Left lung (tissue), 10 donors: ENCODE results near the gene KMT5B. TPM values are rescaled to one million over a fixed set of nuclear protein-coding genes. Genes with fewer than 3 reads are reported as not detected.

Source experiments
- ATAC-seq: fragments of 200-7000 bp; cut with Tn5 transposase; one replicate; pipeline ENCODE4 v1.9.1; 2020; ENCODE audit warnings: moderate library complexity
- DNase-seq, 4 donors: peaks; one replicate each; pipeline ENCODE4 v3.0.0-alpha.2; 2013 to 2020
- H3K27ac ChIP-seq, 2 donors: fragments of 200-600 bp; sonication (generic) in 1 of 2; one replicate each; pipeline versions ENCODE4 v1.5.0 to v1.8.0; 2020 to 2021
- H3K27me3 ChIP-seq, 2 donors: fragments of 200-600 bp; sonication (generic) in 1 of 2; one replicate each; pipeline versions ENCODE4 v1.5.0 to v1.8.0; 2020 to 2021
- H3K36me3 ChIP-seq, 2 donors: fragments of 200-600 bp; sonication (generic) in 1 of 2; one replicate each; pipeline versions ENCODE4 v1.5.0 to v1.8.0; 2020 to 2021
- H3K4me1 ChIP-seq, 2 donors: fragments of 200-600 bp; one replicate each; pipeline ENCODE4 v1.8.0; 2021
- H3K4me3 ChIP-seq, 2 donors: fragments of 200-600 bp; sonication (generic) in 1 of 2; one replicate each; pipeline versions ENCODE4 v1.5.0 to v1.8.0; 2020 to 2021; ENCODE audit warnings: mild to moderate bottlenecking in 1 of 2
- H3K9me3 ChIP-seq, 2 donors: fragments of 200-600 bp; sonication (generic) in 1 of 2; one replicate each; pipeline versions ENCODE4 v1.5.0 to v1.8.0; 2020 to 2021
- CTCF ChIP-seq, 2 donors: fragments of 200-600 bp; sonication (generic) in 1 of 2; IDR thresholded peaks; one replicate each; pipeline versions ENCODE4 v1.5.0 to v1.8.0; 2021; ENCODE audit warnings: antibody characterized with exemption in 2 of 2
- intact Hi-C, 2 donors: fragments of 100-400 bp; cut with DNase I; formaldehyde crosslinking; loops; one replicate each; pipeline versions ENCODE4 v1.11.2 to v1.14.2; 2022
- polyA plus RNA-seq, 6 donors: library from polyadenylated mRNA; unstranded; fragments of 120-200 nt; gene quantifications; one replicate each; pipeline ENCODE4 v1.2.1, GENCODE V29; 2013; ENCODE audit not compliant: insufficient read length in 6 of 6
- total RNA-seq, 2 donors: library from RNA; stranded (reverse); fragmentation: NEBNext Ultra II Directional; extraction: Animal tissue kit (Norgen Biotek cat#: 25700); gene quantifications; one replicate each; pipeline ENCODE4 v1.2.1, GENCODE V29; 2021
- donor health status: DM: no; HTN: yes; CAD: no.
- donor health status: DM: no; HTN: no; CAD: no.

KMT5B gene
- total and polyA plus RNA-seq, 8 donors: 36.0 to 91.7 (median 86.4) TPM

DNA sequence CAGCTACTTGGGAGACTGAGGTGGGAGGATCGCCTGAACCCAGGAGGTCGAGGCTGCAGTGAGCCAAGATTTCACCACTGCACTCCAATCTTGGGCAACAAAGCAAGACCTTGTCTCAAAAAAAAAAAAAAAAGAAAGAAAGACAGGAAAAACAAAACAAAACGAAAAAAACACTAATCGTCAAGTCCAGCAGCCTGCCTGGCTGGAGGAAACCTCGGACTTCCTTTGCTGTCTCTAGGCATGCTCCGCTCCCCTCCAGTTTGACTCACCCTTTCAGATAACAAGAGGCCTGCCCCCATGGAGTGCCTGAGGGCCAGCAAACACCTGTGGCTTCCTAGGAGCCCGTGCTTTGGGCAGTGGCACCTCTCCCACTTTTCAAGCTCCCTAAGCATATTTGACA, 63.1 kb downstream of the KMT5B start:
- Histone ChIP-seq H3K4me3 (no peak overlapping the region), H3K4me1 (peaks cover 21 to 34% of the 10 kb centered on the region in 2 donors), H3K36me3 (no peaks in the 10 kb centered on the region), H3K27me3 (no peaks in the 10 kb centered on the region), H3K9me3 (no peaks in the 10 kb centered on the region), H3K27ac (peak overlapping the region; percentile 39 to 50)
- peak in 2 of 4 donors; percentile 77 to 82 for DNase-seq
- TF ChIP-seq CTCF (IDR thresholded peaks at IDR 0.05): no peak
- intact Hi-C loops: no loop called here
- peak; percentile 77 for ATAC-seq

GRCh38 chr11:68149417-68149816, 63.7 kb downstream of the KMT5B start:
- H3K4me1 ChIP-seq: peaks cover 21 to 35% of the 10 kb centered on the region in 2 donors
- DNase-seq: no peak
- H3K4me3 ChIP-seq: no peak overlapping the region
- peak; percentile 54 for ATAC-seq
- intact Hi-C loops: no loop called here
- no peak for TF ChIP-seq CTCF (IDR thresholded peaks at IDR 0.05)
- no peaks in the 10 kb centered on the region for H3K36me3 ChIP-seq
- peak overlapping the region; percentile 39 to 50 for H3K27ac ChIP-seq
- no peaks in the 10 kb centered on the region for H3K27me3 ChIP-seq
- no peaks in the 10 kb centered on the region for H3K9me3 ChIP-seq

GRCh38 chr11:68148879-68149278, 64.2 kb downstream of the KMT5B start:
- no peak overlapping the region for H3K27ac ChIP-seq
- DNase-seq (no peak), ATAC-seq (no peak)
- intact Hi-C loops: no loop called here
- H3K27me3 ChIP-seq: no peaks in the 10 kb centered on the region
- H3K36me3 ChIP-seq: no peaks in the 10 kb centered on the region
- H3K4me1 ChIP-seq: peaks cover 21 to 35% of the 10 kb centered on the region in 2 donors
- no peaks in the 10 kb centered on the region for H3K9me3 ChIP-seq
- no peak for TF ChIP-seq CTCF (IDR thresholded peaks at IDR 0.05)
- H3K4me3 ChIP-seq: no peak overlapping the region

DNA sequence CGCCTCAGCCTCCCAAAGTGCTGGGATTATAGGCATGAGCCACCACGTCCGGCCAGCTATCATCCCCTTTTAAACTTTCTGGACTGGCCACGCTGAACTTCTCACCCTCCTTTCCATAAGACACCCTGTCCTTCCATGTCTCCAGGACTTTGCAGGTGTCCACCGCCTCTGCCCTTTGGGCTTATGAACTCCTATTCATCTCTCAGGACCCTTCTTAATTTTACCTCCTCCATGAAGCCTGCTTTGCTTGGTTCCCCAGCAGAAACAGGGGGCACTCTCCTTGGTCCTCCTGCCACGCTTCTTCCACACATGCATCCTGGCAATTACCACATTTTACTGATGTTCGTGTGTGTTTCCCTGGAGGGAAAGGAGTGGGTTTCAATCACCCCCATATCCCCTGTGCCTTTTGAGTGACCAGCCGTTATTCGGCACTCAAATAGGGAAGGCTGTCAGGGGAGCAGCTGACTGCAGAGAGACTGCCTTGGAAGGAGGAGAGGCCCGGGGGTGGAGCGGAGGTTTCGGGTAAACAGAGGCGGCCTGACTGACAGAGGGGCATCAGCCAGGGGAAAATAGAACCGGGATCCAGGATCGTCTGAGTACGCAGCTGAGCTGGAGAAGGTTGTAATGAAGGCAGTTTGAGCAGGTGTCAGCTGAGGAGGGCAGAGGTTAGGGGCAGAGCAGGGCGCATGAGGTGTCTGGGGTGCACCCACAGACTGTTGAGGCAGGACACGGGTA, 64.9 kb downstream of the KMT5B start:
- intact Hi-C loops: no loop called here
- Histone ChIP-seq H3K4me1 (peaks cover 21 to 35% of the 10 kb centered on the region in 2 donors), H3K36me3 (no peaks in the 10 kb centered on the region), H3K27ac (no peak overlapping the region), H3K4me3 (no peak overlapping the region), H3K9me3 (no peaks in the 10 kb centered on the region), H3K27me3 (no peaks in the 10 kb centered on the region)
- TF ChIP-seq CTCF (IDR thresholded peaks at IDR 0.05): no peak
- DNase-seq: peak in 1 of 4 donors; percentile 5
- ATAC-seq: no peak

GRCh38 chr11:68146704-68147474, 66.2 kb downstream of the KMT5B start:
- H3K4me1 ChIP-seq: peaks cover 21 to 42% of the 10 kb centered on the region in 2 donors
- H3K27me3 ChIP-seq: no peaks in the 10 kb centered on the region
- TF ChIP-seq CTCF (IDR thresholded peaks at IDR 0.05): no peak
- no peaks in the 10 kb centered on the region for H3K9me3 ChIP-seq
- DNase-seq (peak in 3 of 4 donors; percentile 64 to 81 (median 79)), ATAC-seq (peak; percentile 63)
- peak overlapping the region; percentile 51 to 72 for H3K27ac ChIP-seq
- H3K4me3 ChIP-seq: no peak overlapping the region
- H3K36me3 ChIP-seq: no peaks in the 10 kb centered on the region
- intact Hi-C loops: no loop called here
